ENCODE results near the gene NEIL3. TPM values are rescaled to one million over a fixed set of nuclear protein-coding genes. Genes with fewer than 3 reads are reported as not detected.

NEIL3 gene
- total and polyA plus RNA-seq, 2 of the 8 experiments (the other 6 are each of a cell fraction or from before 2014, with no cell fraction given), result 5.5 to 11.0 TPM

GRCh38 chr4:177308125-177308524 lies 1.5 kb upstream of the NEIL3 start:
- Histone ChIP-seq H2BK15ac (ENCODE audit: low read length) (no peak overlapping the region), H2AFZ (ENCODE audit: low read length) (no peak overlapping the region), H3K27me3 (replicated peaks in 1 of 4; ENCODE audit: control insufficient read depth in 3 of 4, extremely low read depth in 1 of 4, insufficient read depth in 3 of 4, low read length in 3 of 4) (no peaks in the 10 kb centered on the region), H3K18ac (ENCODE audit: extremely low read depth, low read length) (no peak overlapping the region), H4K91ac (replicated peaks; ENCODE audit: insufficient read length, low read length) (no peak overlapping the region), H3K9me3 (ENCODE audit: insufficient read depth in 2 of 2, low read depth in 1 of 2, low read length in 1 of 2) (no peaks in the 10 kb centered on the region), H2BK120ac (replicated peaks; ENCODE audit: low read depth, low read length) (no peak overlapping the region), H3K36me3 (ENCODE audit: control insufficient read depth in 2 of 4, insufficient read depth in 4 of 4, low read length in 3 of 4) (no peaks in the 10 kb centered on the region), H2BK5ac (ENCODE audit: low read depth, low read length) (no peak overlapping the region), H3K27ac (ENCODE audit: low read depth, low read length) (no peak overlapping the region), H3K79me1 (ENCODE audit: low read depth, low read length) (no peaks in the 10 kb centered on the region), H3K23me2 (ENCODE audit: low read depth, low read length) (no peaks in the 10 kb centered on the region; the same call in 1 of the 2 replicates), H4K8ac (ENCODE audit: extremely low read depth, insufficient read depth, low read length) (no peak overlapping the region), H3K79me2 (ENCODE audit: control insufficient read depth in 1 of 2, insufficient read depth in 2 of 2, low read length in 2 of 2) (peaks cover 0 to 6% of the 10 kb centered on the region in 2 experiments; a peak in 2 of 4 replicates), H3K9ac (replicated peaks in 1 of 4; ENCODE audit: extremely low read depth in 1 of 4, low read depth in 3 of 4, low read length in 3 of 4) (no peak overlapping the region), H3K4ac (replicated peaks; ENCODE audit: insufficient read length, low read depth, low read length) (no peak overlapping the region), H2AK5ac (ENCODE audit: low read depth, low read length) (no peak overlapping the region), H4K20me1 (replicated peaks in 1 of 2; ENCODE audit: control insufficient read depth in 1 of 2, insufficient read depth in 2 of 2, low read length in 2 of 2) (no peaks in the 10 kb centered on the region), H4K5ac (ENCODE audit: insufficient read length, low read depth, low read length) (no peak overlapping the region), H3K56ac (replicated peaks; ENCODE audit: insufficient read length, low read depth, low read length) (no peak overlapping the region), H3K14ac (ENCODE audit: insufficient read length) (no peak overlapping the region), H3K4me3 (ENCODE audit: extremely low read depth in 1 of 4, insufficient read depth in 2 of 4, low read depth in 3 of 4, low read length in 4 of 4) (no peak overlapping the region), H3K23ac (ENCODE audit: insufficient read length) (no peak overlapping the region), H2BK20ac (ENCODE audit: low read length) (no peak overlapping the region), H3K4me2 (ENCODE audit: insufficient read depth in 1 of 2, low read depth in 2 of 2, low read length in 2 of 2) (no peak overlapping the region), H2BK12ac (ENCODE audit: low read depth, low read length) (no peak overlapping the region), H3K4me1 (replicated peaks in 1 of 4; ENCODE audit: control insufficient read depth in 3 of 4, insufficient read depth in 4 of 4, low read length in 3 of 4) (no peaks in the 10 kb centered on the region)
- CTCF ChIA-PET (ENCODE audit: partially characterized antibody), result interaction anchor here (1.0 to 1.7 kb wide), 2 partner anchors 14 to 58 kb away, joined by 3 to 4 read pairs; no protein-coding TSS in a partner anchor
- no peak for TF ChIP-seq CEBPB (IDR thresholded peaks at IDR 0.05; ENCODE audit: low read depth, low read length)
- TF ChIP-seq MAFK (IDR thresholded peaks at IDR 0.05; ENCODE audit: low read depth, low read length), result no peak
- no peak for TF ChIP-seq SAP30 (IDR thresholded peaks at IDR 0.05; ENCODE audit: insufficient read depth, insufficient replicate concordance, low read length)
- TF ChIP-seq E2F6 (IDR thresholded peaks at IDR 0.05), result no peak
- TF ChIP-seq NRF1 (IDR thresholded peaks at IDR 0.05; ENCODE audit: low read depth, low read length), result no peak
- TF ChIP-seq SIRT6 (IDR thresholded peaks at IDR 0.05; ENCODE audit: low read length), result no peak
- TF ChIP-seq HDAC6 (IDR thresholded peaks at IDR 0.05; ENCODE audit: low read depth, low read length), result no peak
- TF ChIP-seq EGR1 (IDR thresholded peaks at IDR 0.05; ENCODE audit: borderline replicate concordance, low read depth, low read length), result no peak
- no peak for TF ChIP-seq ZNF274 (IDR thresholded peaks at IDR 0.05; ENCODE audit: borderline replicate concordance, extremely low read depth, low read length)
- WGBS, 2 experiments (ENCODE audit: extremely low coverage in 1 of 2, insufficient coverage in 1 of 2, insufficient read length in 1 of 2, insufficient replicate concordance in 2 of 2, low coverage in 1 of 2, low lambda C conversion rate in 2 of 2, missing lambda C conversion rate in 1 of 2), result 94% methylated on average over 3 of the region's 3 CpGs; no CpG with 5 or more reads in 1 of the 2 experiments
- POLR2A ChIA-PET (ENCODE audit: partially characterized antibody), result no interaction called here
- FAIRE-seq (no peak), DNase-seq (ENCODE audit: low read depth in 1 of 2, low spot score in 2 of 2) (no peak)

All from H1 (cell line).